ENCODE measurements around the gene DLK2. TPM values are rescaled to one million over a fixed set of nuclear protein-coding genes. Genes with fewer than 3 reads are reported as not detected.

The DLK2 gene
- total RNA-seq, 1 donor from 2014 or later, result not detected

DNA sequence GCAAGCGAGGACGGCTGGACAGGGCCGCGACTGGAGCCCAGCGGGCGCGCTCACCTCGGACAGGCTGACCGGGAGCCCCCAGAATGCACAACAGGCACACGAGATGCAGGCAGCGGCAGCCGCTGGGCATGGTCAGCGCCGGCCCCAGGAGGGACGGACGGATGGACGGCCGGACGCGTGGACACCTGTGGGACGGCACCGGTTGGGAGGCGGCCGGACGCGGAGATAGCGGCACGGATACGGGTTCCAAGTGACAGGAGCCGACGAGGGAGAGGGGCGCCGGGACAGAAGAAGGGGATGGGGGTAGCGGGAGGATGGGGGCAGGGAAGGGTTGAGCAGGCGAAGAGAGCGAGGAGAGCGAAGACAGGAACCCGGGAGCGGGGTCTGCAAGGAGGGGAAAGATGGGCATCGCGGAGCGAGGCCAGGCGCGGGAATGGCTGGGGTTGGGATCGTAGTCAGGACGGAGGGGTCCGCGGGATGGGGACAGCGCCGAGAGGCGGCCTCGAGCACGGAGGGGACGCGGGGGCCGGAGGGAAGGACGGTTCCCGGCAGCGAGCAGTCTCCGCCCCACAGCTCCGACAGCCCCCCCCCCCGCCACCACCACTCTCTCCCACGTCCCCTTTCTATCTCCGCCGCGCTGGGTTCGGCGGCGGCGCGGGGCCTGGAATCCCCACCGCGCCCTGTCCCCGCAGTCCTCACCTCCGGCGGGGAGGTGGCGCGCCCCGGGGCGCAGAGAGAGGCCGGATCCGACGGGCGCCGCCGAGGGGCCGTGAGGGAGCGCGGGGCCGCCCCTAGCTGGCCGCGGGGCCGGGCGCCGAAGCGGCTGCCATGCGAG is 435 bp downstream of the DLK2 start:
- peak; percentile 85 for DNase-seq (ENCODE audit: low spot score)
- peak; percentile 55 for ATAC-seq

DNA sequence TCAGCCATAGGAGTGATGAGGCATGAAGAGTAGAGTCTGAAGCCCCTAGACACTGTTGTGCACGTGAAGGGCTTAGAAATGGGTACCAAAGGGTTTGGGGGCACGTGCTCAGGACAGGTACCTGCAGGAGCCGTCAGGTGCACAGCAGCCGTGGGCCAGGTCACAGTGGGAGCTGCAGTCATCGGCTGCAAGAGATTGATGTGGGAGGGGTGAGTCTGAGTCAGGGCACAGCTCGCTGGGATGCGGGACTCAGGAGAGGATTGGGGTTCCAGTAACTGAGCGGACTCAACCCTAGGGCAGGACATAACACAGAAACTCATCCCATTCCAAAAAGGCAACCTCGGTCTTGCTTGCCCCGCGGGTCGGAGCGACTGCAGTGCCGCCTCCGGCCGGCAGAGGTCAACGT is 1.1 kb downstream of the DLK2 start:
- ATAC-seq (peak; percentile 97), DNase-seq (ENCODE audit: low spot score) (no peak)

DNA sequence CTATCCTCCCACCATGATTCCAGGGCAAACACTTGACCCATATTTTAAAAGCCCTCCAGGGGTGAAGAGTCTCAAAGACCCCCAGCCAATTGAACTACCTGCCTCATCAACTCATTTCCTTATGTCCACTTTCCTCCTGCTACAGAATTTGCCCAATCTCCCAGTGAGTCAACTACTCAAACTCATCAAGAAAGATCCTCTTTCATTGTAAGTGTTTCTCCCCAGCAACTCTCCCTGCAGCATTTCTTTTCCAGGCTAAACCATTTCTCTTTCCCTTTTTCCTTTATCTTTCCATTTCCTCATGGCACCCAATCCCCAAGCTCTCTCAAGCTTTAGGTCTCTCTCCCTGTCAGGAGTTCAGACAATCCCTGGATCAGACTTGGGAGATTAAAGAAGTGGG is 1.5 kb downstream of the DLK2 start:
- DNase-seq (ENCODE audit: low spot score) (no peak), ATAC-seq (no peak)

DNA sequence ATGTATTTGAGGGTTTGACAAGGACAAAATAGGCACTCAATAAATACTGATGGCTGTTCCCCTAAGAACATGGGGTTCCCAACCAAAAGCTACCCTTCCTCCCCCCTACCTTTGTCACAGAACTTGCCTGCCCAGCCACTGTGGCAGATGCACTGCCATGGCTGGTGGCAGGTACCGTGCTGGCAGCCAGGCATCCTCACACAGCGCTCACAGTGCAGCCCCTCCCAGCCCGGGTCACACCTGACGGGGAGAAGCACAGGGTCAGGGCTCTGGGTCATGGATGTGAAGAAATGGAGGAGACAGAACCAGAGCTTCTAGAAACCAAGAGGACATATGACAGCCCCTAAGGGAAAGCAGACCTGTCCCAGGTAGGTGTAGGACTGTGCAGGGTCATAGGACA is 2.5 kb downstream of the DLK2 start:
- ATAC-seq (no peak), DNase-seq (ENCODE audit: low spot score) (no peak)

DNA sequence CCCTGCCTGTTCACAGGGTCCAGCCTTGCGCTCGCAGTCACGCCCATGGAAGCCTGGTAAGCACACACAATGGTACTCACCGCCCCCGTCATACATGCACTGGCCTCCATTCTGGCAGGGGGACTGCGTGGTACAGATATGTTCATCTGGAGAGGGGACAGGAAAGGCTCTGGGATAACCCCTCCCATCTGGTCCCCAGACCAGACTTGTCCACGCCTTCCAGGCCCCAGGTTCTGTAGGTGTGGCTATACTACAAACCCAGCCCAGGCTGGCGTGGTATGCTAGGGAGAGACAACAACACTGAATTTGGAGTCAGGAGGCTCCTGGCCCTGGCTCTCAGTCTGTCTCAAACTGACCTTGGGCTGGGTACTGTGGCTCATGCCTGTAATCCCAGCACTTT is 3.4 kb downstream of the DLK2 start:
- DNase-seq (ENCODE audit: low spot score), result no peak
- ATAC-seq, result no peak

DNA sequence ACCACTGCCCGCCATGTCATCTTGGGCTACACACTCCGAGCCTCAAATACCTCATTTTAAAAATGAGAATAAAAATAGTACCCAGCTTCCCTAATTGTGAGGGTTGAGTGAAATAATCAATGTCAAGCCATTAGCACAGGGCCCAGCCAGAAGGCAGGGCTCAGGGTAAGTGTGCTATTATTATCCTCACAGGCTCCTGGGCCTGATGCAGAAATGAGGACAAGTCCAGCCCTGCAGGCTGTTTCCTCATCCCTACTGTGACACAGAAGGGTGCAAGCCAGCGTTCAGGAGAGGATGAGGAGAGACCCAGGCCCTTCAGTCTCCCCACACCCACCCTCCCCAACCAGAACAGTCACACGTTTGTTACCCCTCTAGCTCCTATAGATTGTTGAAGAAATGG is 4.0 kb downstream of the DLK2 start:
- ATAC-seq (no peak), DNase-seq (ENCODE audit: low spot score) (no peak)

DNA sequence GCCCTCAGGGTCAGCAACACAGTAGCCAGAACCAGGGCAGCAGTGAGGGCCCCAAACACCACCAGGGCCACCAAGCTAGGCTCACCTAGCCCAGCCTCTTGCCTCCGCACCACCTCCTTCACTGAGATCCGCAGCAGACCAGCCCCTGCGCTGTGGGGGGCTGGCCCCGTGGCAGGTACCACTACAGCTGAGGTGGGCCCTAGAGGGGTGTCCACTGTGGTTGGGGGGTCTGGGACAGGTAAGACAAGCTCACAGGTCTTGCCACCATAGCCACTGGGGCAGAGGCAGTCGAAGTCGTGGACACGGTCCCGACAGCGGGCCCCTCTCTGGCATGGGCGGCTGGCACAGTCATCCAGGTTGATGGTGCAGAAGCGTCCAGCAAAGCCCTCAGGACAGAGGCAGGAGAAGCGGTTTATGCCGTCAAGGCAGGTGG is 4.6 kb downstream of the DLK2 start:
- ATAC-seq, result no peak
- no peak for DNase-seq (ENCODE audit: low spot score)

DNA sequence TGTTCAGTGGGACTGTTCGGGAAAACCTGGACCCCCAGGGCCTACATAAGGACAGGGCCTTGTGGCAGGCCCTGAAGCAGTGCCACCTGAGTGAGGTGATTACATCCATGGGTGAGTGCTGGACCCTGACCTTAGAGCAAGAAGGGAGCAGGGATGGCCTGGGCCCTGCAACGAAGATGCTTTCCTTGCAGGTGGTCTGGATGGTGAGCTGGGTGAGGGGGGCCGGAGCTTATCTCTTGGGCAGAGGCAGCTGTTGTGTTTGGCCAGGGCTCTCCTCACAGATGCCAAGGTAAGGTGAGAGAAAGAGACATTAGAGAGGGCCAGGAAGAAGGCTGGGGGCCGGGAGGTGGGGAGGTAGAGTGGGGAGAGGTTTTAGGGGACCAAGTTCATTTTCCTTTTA is 6.4 kb downstream of the DLK2 start:
- no peak for ATAC-seq
- DNase-seq (ENCODE audit: low spot score), result no peak

DNA sequence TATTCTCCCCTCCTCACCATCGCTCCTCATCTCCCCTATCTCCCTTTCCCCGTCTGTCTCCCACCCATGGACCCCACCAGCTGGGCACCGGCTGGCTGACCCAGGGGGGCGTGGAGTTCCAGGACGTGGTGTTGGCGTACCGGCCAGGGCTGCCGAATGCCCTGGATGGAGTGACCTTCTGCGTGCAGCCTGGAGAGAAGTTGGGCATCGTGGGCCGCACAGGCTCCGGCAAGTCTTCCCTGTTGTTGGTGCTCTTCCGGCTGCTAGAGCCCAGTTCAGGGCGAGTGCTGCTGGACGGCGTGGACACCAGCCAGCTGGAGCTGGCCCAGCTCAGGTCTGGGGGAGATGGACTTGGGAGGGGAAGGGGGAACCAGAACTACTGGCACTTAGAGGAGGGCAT is 7.7 kb downstream of the DLK2 start:
- ATAC-seq, result no peak
- DNase-seq (ENCODE audit: low spot score), result no peak

DNA sequence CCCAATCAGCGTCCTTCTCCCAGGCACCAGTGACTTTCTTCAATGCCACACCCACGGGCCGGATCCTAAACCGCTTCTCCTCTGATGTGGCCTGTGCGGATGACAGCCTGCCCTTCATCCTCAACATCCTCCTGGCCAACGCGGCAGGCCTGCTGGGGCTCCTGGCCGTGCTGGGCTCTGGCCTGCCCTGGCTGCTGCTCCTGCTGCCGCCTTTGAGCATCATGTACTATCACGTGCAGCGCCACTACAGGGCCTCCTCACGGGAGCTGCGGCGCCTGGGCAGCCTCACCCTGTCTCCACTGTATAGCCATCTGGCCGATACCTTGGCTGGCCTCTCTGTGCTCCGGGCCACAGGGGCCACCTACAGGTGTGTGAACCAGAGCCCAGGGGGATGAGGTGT is 9.8 kb downstream of the DLK2 start:
- no peak for DNase-seq (ENCODE audit: low spot score)

DNA sequence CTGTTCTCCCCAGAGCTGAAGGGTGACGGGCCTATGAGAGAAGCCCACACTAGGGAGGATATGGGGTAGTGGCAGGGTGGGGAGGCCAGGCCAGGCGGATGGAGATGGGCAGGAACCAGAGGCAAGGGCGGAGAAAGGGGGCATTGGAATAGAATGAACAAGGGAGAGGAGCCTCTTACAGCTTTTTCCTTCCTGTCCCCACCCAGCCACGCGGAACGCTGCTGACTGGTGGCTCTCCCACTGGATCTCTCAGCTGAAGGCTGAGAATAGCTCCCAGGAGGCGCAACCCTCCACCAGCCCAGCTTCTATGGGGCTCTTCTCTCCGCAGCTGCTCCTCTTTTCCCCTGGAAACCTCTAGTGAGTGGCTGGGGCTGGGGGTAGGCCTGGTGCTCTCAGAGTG is 10.8 kb downstream of the DLK2 start:
- no peak for ATAC-seq
- DNase-seq (ENCODE audit: low spot score), result no peak

More for the DNA sequence above, 9.8 kb downstream of the DLK2 start:
- no peak for ATAC-seq

DNA sequence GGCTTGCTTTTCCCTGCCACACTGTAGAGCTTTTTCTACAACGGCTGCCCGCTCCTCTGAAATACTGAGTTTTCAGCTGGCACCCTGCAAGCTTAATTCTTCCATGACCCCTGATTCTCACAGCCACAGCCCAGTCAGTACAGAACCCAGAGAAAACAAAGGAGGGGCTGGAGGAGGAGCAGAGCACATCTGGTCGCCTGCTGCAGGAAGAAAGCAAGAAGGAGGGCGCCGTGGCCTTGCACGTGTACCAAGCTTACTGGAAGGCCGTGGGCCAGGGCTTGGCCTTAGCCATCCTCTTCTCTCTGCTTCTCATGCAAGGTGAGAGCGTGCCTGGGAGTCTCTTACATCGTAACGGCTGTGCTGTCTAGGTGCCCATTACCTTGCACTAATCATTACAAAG is 11.3 kb downstream of the DLK2 start:
- no peak for DNase-seq (ENCODE audit: low spot score)
- ATAC-seq, result no peak

DNA sequence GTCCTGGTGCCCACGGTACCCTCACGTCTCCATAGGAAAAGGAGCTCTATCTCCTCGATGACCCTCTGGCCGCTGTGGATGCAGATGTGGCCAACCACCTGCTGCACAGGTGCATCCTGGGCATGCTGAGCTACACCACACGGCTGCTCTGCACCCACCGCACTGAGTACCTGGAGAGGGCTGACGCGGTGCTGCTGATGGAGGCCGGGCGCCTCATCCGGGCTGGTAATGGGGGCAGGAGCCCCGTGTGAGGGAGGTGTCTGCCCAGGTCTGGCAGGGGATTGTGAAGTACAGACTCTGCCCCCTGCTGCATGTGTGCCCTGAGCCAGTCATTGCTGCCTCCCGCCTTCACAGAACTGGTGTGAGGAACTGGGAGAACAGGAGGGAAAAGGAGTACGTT is 12.4 kb downstream of the DLK2 start:
- ATAC-seq (no peak), DNase-seq (ENCODE audit: low spot score) (no peak)

DNA sequence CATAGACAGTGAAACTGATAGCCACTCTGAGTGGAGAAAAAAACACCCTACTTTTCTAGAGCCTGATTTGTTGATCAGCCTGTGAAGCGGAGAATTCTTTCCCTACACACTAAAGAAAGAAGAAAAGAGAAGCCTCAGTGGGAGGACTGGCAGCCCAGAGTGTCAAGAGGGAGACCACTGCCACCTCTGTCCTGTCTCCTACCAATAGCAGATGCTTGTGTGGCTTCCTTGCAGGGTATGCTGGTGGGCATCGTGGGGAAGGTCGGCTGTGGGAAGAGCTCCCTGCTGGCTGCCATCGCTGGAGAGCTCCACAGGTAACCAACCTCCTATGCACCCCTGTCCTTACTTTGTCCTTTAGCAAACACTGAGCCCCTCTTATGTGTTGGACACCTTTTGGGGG is 17.6 kb downstream of the DLK2 start:
- no peak for ATAC-seq
- no peak for DNase-seq (ENCODE audit: low spot score)

DNA sequence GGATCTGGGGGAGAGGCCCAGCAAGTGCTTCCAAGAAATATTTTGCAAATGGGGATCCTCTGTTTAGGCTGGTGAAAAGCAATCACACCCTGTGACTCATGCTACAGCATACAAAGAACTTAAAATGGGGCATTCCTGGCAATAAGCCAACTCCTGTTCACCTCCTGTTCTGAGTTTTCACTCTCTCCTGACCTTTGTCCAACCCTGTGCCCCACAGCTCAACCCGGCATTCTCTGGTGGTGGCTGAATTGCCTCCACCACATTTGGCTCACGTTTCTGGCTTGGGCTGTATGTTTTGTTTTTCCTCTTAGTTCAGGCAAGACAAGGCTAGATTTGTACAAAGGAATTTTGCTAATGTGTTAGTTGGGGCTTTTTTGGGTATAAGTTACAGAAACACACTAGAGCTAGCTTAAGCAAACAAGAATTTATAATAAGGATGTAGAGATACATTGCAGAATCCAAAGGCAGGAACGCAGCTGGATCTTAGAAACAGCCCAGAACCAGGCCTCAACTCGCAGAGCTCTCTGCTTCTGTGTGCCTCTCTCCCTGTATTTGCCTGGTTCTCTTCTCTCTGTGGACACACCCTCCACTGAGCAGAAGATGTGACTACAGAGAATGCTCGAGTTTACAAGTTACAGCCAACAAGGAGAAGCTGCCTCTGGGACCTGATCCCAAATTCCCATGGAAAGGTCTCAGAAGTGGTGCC is 18.6 kb downstream of the DLK2 start:
- DNase-seq (ENCODE audit: low spot score), result peak; percentile 69
- ATAC-seq, result peak; percentile 89

DNA sequence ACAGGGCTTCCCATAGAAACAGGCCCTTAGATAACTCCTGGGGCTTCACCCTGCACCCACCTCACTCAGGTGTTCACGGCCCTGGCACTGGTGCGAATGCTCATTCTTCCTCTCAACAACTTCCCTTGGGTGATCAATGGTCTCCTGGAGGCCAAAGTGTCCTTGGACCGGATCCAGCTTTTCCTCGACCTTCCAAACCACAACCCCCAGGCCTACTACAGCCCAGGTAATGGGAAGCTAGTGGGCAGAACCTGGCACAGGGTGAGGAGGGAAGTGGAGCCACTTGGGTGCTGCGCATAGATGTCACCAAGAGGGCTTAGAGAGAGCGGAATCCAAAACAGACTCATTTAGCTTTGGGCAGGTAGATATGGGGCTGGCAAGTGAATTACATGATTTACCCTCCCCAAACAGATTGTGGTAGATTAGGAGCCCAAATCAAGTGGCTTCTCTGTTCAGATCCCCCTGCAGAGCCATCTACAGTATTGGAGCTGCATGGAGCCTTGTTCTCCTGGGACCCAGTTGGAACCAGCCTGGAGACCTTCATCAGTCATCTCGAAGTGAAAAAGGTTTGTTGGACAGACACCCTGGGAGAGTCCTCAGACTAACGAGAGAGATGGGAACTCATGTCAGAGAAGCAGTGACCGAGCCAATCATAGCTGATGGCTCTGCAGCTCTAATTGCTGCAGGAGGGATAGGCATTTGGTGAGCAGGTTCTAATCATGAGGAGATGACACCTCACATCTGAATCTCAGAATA is 19.5 kb downstream of the DLK2 start:
- no peak for ATAC-seq
- no peak for DNase-seq (ENCODE audit: low spot score)

DNA sequence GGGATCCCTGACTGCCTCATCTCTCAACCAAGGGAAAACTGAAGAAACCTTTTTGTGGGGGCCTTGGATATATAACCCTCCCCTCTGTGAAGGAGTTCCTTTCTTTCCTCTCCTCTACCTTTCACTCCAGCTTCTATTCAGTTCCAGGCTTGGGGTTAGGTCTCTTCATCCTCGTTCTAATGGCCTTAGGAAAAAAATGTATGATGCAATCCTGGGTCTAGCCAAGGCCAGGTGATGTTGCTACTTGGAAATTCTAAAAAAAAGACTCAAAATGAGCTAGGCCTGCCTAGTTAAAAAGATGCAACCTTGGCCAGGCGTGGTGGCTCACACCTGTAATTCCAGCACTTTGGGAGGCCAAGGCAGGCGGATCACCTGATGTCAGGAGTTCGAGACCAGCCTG is 20.4 kb downstream of the DLK2 start:
- no peak for ATAC-seq
- no peak for DNase-seq (ENCODE audit: low spot score)

DNA sequence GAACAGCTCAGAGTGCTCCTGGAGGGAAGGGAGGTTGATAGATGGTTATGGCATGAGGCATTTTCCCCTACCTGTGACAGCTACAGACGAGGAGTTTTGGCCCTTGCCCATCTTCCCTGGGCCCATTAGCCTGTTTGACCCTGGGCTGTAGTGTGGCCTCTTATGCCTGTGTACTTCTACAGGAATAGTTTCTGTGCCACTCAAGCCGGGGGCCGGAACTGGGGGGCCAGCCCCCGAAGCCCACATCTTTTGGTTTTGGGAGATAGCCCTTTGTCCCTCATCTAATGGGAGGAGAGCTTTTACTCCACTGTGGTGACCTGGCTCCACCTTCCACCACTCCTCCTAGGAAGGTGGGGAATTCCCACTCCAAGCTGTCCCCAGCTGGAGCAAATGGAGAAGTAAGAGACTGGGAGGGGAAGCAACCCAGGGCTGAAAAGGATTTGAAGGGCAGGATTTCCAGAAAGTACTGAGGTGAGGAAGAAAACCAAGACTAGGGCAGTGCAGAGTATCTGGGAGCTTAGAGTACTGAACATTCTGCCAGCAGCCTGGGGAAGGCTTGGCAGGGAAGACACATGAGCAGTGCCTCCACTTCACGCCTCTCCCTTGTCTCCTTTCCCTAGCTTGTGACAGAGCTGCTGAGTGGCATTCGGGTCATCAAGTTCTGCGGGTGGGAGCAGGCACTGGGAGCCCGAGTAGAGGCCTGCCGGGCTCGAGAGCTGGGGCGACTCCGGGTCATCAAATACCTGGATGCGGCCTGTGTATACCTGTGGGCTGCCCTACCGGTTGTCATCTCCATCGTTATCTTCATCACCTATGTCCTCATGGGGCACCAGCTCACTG is 21.1 kb downstream of the DLK2 start:
- ATAC-seq (no peak), DNase-seq (ENCODE audit: low spot score) (no peak)

DNA sequence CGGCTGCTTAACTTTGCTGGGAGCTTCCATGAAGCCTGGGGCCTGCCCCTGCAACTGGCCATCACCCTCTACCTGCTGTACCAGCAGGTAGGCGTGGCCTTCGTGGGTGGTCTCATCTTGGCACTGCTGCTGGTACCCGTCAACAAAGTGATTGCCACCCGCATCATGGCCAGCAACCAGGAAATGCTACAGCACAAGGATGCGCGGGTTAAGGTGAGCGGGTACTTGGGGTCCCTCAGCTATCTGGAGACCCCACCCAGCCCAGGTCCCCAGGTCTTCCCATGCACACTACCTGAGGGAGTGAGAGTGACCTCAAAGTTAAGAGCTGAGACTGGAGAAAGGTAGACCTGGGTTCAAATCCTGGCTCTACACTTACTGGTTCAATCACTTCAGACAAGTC is 22.2 kb downstream of the DLK2 start:
- DNase-seq (ENCODE audit: low spot score), result no peak

DNA sequence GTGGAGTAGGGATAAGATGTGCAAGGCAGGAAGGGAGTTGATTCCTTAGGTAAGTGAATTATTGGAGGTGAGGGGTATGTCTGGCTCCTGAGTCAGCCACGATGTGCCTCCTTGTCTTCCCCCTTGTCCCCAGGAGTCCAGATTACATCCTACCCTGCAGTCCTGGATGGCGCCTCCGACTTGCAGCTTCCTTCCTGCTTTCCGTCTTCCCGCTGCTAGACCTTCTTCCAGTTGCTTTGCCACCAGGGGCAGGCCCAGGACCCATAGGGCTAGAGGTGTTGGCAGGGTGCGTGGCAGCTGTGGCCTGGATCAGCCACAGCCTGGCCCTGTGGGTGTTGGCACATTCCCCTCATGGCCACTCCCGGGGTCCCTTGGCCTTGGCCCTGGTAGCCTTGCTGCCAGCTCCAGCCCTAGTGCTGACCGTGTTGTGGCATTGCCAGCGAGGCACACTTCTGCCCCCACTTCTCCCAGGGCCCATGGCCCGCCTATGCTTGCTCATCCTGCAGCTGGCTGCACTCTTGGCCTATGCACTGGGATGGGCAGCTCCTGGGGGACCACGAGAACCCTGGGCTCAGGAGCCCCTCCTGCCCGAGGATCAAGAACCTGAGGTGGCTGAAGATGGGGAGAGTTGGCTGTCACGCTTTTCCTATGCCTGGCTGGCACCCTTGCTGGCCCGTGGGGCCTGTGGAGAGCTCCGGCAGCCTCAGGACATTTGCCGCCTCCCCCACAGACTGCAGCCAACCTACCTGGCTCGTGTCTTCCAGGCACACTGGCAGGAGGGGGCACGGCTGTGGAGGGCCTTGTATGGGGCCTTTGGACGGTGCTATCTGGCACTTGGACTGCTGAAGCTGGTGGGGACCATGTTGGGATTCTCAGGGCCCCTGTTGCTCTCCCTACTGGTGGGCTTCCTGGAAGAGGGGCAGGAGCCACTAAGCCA is 23.1 kb downstream of the DLK2 start:
- ATAC-seq, result no peak
- no peak for DNase-seq (ENCODE audit: low spot score)

More for the DNA sequence above, 22.2 kb downstream of the DLK2 start:
- ATAC-seq, result no peak

Data from left lobe of liver (tissue), 2 donors.